Breast epithelium (tissue), 3 donors: Measurements from ENCODE around the gene MFSD12.
A peak's percentile ranks its signal among the peaks of the same experiment; 100 is the strongest.

Experiments
- CTCF ChIP-seq, 3 donors: fragments of 450-650 bp; IDR thresholded peaks; one replicate each; pipeline ENCODE4 v1.5.1; 2016 to 2017; ENCODE audit warnings: antibody characterized with exemption in 3 of 3, mild to moderate bottlenecking in 3 of 3, moderate library complexity in 3 of 3
- POLR2A ChIP-seq: fragments of 450-650 bp; IDR thresholded peaks from one replicate; pipeline ENCODE4 v1.6.1; 2016; ENCODE audit warnings: antibody characterized with exemption, mild to moderate bottlenecking, moderate library complexity

- TF ChIP-seq CTCF (IDR thresholded peaks at IDR 0.05) (peak; percentile 83 to 92 (median 83)), POLR2A (no peak)
Measured at GRCh38 chr19:3544742-3545668, 12.4 kb downstream of the MFSD12 start.
